GM12873 (cell line): ENCODE results near the gene NSG1.

Experiments
- CTCF ChIP-seq: IDR thresholded peaks from 2 replicates; pipeline ENCODE4 v1.5.1; 2012; ENCODE audit warnings: low read depth, mild to moderate bottlenecking, moderate library complexity, low read length, control low read depth; ENCODE audit not compliant: insufficient read depth; ENCODE audit errors: missing control alignments

NSG1 gene, protein sequence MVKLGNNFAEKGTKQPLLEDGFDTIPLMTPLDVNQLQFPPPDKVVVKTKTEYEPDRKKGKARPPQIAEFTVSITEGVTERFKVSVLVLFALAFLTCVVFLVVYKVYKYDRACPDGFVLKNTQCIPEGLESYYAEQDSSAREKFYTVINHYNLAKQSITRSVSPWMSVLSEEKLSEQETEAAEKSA

GRCh38 chr4:4386736-4387392 lies at the start of gene NSG1:
Gene NSG1, plus strand, starts transcription at chr4:4387102. Its CDS starts 528 bp downstream, at chr4:4387630.
- TF ChIP-seq CTCF: no peak

GRCh38 chr4:4338210-4339001 lies 48.5 kb upstream of the NSG1 start:
- TF ChIP-seq CTCF: no peak

DNA sequence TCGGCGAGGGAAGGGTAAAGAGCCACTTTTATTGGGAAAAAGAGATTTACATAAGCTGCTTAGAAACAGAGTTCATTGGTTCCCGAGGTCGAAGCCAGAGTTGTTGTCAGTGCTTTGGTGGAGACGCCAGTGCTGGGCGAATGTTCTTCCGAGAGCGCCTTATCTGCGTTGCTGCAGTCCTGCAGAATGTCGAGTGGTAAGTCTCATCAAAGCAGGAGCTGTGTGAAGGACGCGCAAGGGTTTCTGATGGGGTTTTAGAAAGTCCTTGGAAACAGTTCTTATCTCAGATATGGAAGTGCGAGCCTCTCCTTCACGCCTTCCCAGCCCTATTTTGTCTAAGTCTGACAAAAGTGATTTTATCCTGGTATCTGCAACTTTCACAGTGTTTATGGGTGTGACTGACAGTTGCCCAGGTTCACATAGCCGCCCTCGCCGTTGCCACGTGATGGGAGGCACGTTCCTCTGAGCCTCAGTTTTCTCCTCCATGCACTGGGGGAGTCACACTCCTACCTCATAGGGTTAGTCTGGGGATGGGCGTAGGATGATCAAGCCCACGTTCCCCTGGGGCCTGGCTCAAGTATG lies 47.3 kb upstream of the NSG1 start:
- TF ChIP-seq CTCF: no peak

GRCh38 chr4:4341861-4342650 lies 44.8 kb upstream of the NSG1 start:
- TF ChIP-seq CTCF: no peak

GRCh38 chr4:4343038-4343437 lies 43.9 kb upstream of the NSG1 start:
- no peak for TF ChIP-seq CTCF

DNA sequence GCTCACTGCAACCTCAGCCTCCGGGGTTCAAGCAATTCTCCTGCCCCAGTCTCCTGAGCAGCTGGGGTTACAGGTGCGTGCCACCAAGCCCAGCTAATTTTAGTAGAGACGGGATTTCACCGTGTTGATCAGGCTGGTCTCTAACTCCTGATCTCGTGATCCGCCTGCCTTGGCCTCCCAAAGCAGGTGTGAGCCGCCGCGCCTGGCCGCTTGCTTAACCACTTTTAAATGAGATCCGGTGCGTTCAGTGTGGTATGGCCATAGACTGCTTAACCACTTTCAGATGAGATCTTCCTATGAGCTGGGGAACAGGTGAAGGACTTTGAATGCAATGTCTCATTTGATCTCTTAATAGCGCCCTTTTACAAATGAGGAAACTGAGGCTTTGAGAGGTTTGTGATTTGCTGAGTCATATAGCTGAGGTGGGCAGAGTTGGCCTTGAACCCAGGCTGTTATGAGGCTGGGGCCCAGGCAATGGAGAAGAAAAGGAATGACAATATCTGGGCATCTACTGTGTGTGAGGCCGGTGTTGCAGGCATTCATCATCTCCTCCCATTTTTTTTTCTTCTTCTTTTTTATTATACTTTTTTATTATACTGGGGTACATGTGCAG lies 41.9 kb upstream of the NSG1 start:
- TF ChIP-seq CTCF: no peak
